HG02571 (cell line): Measurements from ENCODE around the gene BCAS2.
"Not testable (repeated sequence)": the region's sequence is repeated elsewhere in the genome, so short reads cannot be mapped to it uniquely, and the experiment has no call there.

Source experiments
- ATAC-seq: cut with Tn5 transposase; IDR thresholded peaks from one replicate; pipeline ENCODE4 v1.9.1; 2021; ENCODE audit warnings: mild to moderate bottlenecking, moderate library complexity; ENCODE audit not compliant: unreplicated experiment

The BCAS2 gene

GRCh38 chr1:114581335-114582287, at the start of gene BCAS2:
TSS of gene BCAS2 (minus strand) at chr1:114581615. CDS start at chr1:114581591, 24 bp downstream.
- peak; percentile 99 for ATAC-seq

GRCh38 chr1:114627107-114627506, 45.7 kb upstream of the BCAS2 start:
- ATAC-seq: no peak

GRCh38 chr1:114623364-114623763, 41.9 kb upstream of the BCAS2 start:
- ATAC-seq: no peak

GRCh38 chr1:114620419-114620818, 39.0 kb upstream of the BCAS2 start:
- no peak for ATAC-seq

GRCh38 chr1:114618606-114619005, 37.2 kb upstream of the BCAS2 start:
- ATAC-seq: no peak

DNA sequence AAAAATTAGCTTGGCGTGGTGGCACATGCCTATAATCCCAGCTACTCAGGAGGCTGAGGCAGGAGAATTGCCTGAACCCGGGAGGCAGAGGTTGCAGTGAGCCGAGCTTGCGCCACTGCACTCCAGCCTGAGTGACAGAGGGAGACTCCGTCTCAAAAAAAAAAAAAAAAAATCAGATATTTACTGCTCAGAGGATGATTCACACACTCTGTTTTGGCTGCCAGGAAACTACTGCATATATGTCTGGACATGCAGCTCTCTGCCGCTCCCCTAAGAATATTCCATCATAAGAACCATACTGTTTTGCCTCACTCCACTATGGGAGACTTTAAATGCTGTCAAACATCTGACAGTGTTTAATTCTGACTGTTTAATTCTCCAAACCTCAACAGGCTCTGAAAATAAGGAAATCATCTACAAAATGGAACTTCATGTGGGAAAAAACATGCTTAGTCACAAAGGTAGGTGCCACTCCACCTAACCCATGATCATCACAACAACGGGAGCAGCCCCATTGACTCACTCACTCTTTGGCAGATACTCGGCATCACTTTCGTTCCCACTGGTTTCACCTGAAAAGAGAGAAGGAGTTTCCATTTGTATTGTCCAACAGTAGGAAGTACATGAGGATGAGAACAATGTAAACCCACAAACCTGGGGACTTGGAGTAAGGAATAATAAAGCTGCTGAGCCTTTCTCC, 29.3 kb upstream of the BCAS2 start:
- no peak for ATAC-seq

- no peak for ATAC-seq
These were observed 28.4 kb upstream of the BCAS2 start for GRCh38 chr1:114609826-114610225.

- ATAC-seq: no peak
These were observed 27.6 kb upstream of the BCAS2 start for GRCh38 chr1:114609026-114609425.

- no peak for ATAC-seq
These were observed 25.8 kb upstream of the BCAS2 start for GRCh38 chr1:114607223-114607622.

DNA sequence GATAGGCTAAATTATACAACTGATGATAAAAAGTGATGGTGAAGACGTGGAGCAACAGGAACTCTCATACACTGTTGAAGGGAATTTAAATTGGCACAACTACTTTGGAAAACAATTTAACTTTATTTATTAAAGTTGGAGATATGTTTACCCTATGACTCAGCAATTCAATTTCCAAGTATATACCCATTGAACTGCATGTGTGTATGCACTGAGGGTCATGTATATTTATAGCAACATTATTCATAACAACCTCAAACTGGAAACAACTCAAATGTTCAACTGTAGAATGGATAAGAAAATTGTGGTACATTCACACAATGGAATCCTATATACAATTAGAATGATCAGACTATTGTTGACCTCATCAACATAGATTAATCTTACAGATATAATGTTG, 16.5 kb upstream of the BCAS2 start:
- ATAC-seq: no peak

- no peak for ATAC-seq
These were observed 14.2 kb upstream of the BCAS2 start for GRCh38 chr1:114595602-114596001.

DNA sequence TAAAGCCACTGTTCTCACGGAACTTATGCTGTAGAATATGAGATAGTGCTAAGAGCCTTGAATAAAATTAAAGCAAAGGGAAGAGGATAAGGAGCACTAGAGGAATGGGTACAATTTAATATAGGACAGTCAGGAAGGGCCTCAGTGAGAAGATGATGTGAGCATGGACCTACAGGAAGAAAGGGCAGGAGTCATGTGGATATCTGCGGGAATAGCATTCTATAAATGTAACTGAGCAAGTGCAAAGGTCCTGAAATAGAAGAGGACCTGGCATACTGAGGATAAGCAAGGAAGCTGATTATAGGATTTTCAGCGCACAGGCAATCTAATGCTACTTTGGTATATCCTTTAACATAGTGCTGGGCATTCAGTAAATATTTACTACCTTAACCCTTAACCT, 12.6 kb upstream of the BCAS2 start:
- no peak for ATAC-seq

- ATAC-seq: no peak
These were observed 7.7 kb upstream of the BCAS2 start for GRCh38 chr1:114589122-114589521.

DNA sequence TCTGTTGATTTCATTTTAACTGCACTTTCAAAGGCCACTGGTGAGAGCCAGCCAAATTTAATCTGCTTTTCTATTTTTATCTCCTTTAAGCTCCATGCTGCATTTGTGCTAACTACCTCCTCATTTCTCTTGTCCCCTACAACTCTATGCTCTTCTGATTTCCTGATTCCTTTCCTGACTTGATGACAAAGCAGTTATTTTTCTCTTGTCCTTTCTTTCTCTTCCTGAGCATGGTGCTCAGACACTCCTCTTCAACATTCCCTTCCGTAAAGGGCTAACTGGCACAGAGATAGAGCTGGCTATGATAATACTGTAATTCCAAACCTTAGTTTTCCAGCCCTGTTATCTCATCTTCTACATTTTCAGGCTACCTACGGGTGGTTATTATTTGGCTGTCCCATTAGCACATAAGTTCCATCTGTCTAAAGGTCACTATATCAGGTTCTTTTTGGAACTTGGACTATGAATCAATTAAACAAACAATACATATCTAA, 6.8 kb upstream of the BCAS2 start:
- ATAC-seq: no peak

- no peak for ATAC-seq
These were observed 6.0 kb upstream of the BCAS2 start for GRCh38 chr1:114587203-114587991.

DNA sequence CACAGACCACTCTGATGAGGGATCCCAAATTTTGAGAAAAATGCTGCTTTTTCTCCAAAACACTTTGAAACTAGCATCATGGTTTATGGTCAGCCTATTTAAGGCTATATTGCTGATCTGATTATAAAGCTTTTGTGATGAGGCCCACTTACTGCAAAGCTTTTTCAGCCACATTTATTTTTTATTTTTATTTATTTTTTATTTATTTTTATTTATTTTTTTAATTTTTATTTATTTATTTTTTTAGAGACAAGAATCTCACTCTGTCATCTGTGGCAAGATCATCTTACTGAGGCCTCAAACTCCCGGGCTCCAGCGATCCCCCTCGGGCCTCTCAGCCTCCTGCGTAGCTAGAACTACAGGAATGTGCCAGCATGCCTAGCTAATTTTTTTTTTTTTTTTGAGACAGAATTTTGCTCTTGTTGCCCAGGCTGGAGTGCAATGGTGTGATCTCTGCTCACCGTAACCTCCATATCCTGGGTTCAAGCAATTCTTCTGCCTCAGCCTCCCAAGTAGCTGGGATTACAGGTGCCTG, 5.2 kb upstream of the BCAS2 start:
- no peak for ATAC-seq

DNA sequence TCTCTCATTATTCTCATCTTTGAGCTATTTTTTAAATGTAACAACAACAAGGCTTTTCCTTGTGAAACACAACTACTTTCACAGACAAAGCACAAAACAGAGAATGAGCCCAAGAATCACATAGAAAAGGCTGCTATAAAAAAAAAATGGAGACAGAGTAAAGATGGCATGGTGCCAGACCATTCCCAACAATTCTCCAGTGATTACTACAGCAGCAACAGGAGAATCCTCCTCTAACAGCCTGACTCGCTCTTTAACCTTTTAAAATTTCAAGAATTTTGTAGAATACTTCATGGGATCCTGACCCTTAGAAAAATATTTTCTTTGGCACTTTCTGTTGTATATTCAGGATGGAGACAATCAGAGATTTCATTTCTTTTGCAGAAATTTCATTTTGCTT, 3.8 kb upstream of the BCAS2 start:
- no peak for ATAC-seq

DNA sequence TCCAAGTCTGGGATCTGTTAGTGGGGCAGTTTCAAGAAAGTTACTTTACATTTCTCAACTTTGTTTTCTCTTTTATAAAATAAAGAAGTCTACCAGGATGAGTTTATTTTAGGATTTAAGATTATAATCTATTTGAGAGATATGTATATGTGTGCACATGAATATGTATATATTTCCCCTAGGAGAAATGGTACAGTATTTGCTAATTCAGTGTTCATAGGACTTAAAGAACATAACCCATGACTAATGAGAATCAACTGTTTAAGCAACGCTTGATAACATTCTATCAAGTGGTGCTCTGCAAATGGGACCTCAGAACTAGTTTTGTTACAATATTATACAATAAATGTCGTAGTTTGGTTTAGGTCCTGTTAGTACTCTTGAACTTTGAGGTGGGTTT, 7.0 kb downstream of the BCAS2 start:
- ATAC-seq: no peak

DNA sequence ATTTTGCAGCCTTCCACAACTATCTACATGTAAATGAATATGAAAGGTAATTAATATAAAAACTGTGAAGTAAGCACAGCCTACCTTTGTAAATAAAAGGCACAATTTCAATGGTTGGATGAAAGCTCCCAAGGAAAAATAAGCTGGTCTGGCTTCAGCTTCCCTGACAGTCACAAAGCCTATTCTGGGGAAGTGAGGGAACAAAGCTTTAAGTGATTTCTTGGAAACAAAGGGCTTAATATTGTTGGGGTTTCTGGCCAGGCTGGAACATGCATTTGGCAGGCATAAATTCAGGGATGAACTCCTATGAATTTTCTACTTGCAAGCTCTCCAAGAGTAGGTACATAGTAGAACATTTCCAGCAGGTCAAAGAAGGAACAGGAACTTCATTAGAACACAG, 17.3 kb downstream of the BCAS2 start:
- no peak for ATAC-seq

- ATAC-seq: not testable (repeated sequence)
These were observed 18.4 kb downstream of the BCAS2 start for GRCh38 chr1:114562978-114563510.

DNA sequence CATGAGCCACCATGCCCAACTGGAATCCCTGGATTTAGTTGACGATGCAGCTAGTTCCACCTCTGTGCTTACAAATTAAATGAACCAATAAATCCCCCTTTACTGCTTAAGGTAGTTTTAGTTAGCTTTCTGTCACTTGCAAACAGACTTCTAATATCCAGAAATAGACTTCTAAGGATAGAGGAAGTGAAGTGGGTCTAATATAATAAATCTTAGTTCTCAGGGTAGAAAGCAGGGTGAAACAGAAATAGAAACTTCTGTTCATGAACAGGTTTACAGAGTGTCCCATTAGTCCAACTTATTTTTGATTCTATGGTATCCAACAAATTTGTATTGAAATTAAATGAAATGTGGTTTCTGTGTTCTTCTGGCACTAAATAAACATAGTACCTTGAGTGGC, 20.1 kb downstream of the BCAS2 start:
- ATAC-seq: no peak
